ENCODE measurements around the gene PCGF3.
"Not testable (repeated sequence)": the region's sequence is repeated elsewhere in the genome, so short reads cannot be mapped to it uniquely, and the experiment has no call there.

The PCGF3 gene

DNA sequence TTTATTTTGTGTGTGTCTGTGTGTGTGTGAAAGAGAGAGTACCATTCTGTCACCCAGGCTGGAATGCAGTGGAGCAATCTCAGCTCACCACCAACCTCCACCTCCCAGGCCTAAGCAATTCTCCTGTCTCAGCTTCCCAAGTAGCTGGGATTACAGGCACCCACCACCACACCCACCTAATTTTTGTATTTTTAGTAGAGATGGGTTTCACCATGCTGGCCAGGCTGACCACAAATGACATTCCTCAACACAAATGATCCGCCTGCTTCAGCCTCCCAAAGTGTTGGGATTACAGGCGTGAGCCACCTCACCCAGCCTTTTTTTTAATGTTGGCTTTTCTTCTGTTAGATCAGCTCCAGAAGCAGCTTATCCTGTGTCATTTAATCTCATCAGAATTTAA is 69.9 kb downstream of the PCGF3 start:
- Histone ChIP-seq H3K36me3 (ENCODE audit: control insufficient read depth in 1 of 2, insufficient read depth in 2 of 2, low read depth in 1 of 2, low read length in 2 of 2) (peaks cover 66 to 76% of the 10 kb centered on the region in 2 experiments), H3K4me1 (ENCODE audit: control insufficient read depth, insufficient read depth, low read depth, low read length) (peaks cover 34% of the 10 kb centered on the region)
- not testable (repeated sequence) for DNase-seq; H2BK12ac ChIP-seq (ENCODE audit: low read length in 2 of 2); H2AFZ ChIP-seq (ENCODE audit: low read depth, low read length); H4K91ac ChIP-seq (ENCODE audit: low read length); H4K8ac ChIP-seq (ENCODE audit: low read length); H3K4me3 ChIP-seq (ENCODE audit: insufficient read depth in 1 of 2, low read depth in 1 of 2, low read length in 2 of 2); H3K18ac ChIP-seq (ENCODE audit: low read depth in 1 of 2, low read length in 2 of 2); H2BK5ac ChIP-seq (ENCODE audit: low read depth, low read length, poor library complexity, severe bottlenecking); H3K4ac ChIP-seq (ENCODE audit: low read depth in 1 of 2, low read length in 2 of 2); H3K4me2 ChIP-seq (ENCODE audit: low read length, poor library complexity, severe bottlenecking); H3K27me3 ChIP-seq (ENCODE audit: control insufficient read depth in 1 of 2, insufficient read depth in 1 of 2, low read length in 2 of 2); H3K9ac ChIP-seq (ENCODE audit: low read length); H3K79me1 ChIP-seq (replicated peaks; ENCODE audit: low read length, poor library complexity, severe bottlenecking); H3K9me3 ChIP-seq (ENCODE audit: control insufficient read depth, low read length); H3K27ac ChIP-seq (ENCODE audit: low read length, poor library complexity, severe bottlenecking); H2BK15ac ChIP-seq (ENCODE audit: low read depth, poor library complexity, severe bottlenecking); H2AK5ac ChIP-seq (ENCODE audit: low read length, severe bottlenecking); H2BK120ac ChIP-seq (ENCODE audit: low read depth, low read length); H3K23ac ChIP-seq (ENCODE audit: low read length in 2 of 2); H3K14ac ChIP-seq (ENCODE audit: low read length in 2 of 2)
- 100% methylated on average over 2 of the region's 2 CpGs for WGBS

DNA sequence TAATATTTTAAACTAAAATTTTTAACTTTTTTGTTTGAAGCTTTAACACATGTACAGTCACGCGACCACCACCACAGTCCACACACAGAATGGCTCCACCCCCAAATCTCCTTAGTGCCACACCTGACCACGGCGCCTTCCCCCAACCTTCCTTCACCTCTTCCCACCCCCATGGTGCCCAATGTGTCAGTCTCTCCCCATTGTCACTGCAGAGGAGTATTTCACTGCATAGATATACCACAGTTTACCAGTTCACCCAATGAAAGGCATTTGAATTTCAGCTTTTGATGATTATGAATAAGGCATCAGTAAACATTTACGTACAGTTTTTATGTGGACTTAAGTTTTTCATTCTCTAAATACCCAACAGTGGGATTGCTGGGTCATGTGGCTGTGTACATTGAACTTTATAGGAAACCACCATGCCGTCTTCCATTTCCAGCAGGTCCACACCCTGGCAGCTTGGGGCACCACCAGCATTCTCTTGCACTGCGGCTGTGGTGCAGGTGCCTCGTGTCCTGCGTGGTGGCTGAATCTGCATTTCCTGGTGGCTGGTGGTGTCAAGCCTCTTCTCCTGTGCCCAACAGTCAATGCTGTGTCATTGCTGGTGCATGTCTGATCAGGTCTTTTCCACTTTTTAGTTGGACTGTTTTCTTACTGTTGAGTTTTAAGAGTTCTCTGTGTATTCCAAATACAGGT is 71.3 kb downstream of the PCGF3 start:
- Histone ChIP-seq H3K4me1 (ENCODE audit: control insufficient read depth, insufficient read depth, low read depth, low read length) (peaks cover 33% of the 10 kb centered on the region), H4K91ac (ENCODE audit: low read length) (no peak overlapping the region), H2BK120ac (ENCODE audit: low read depth, low read length) (no peak overlapping the region), H3K36me3 (ENCODE audit: control insufficient read depth in 1 of 2, insufficient read depth in 2 of 2, low read depth in 1 of 2, low read length in 2 of 2) (peaks cover 56 to 66% of the 10 kb centered on the region in 2 experiments), H3K4ac (ENCODE audit: low read depth in 1 of 2, low read length in 2 of 2) (no peak overlapping the region), H3K27ac (ENCODE audit: low read length, poor library complexity, severe bottlenecking) (no peak overlapping the region), H3K4me2 (ENCODE audit: low read length, poor library complexity, severe bottlenecking) (no peak overlapping the region), H2BK5ac (ENCODE audit: low read depth, low read length, poor library complexity, severe bottlenecking) (no peak overlapping the region), H2BK15ac (ENCODE audit: low read depth, poor library complexity, severe bottlenecking) (no peak overlapping the region), H3K9ac (ENCODE audit: low read length) (no peak overlapping the region), H2AFZ (ENCODE audit: low read depth, low read length) (no peak overlapping the region), H2BK12ac (ENCODE audit: low read length in 2 of 2) (no peak overlapping the region), H2AK5ac (ENCODE audit: low read length, severe bottlenecking) (no peak overlapping the region), H3K9me3 (ENCODE audit: control insufficient read depth, low read length) (no peaks in the 10 kb centered on the region), H3K23ac (ENCODE audit: low read length in 2 of 2) (no peak overlapping the region), H3K79me1 (replicated peaks; ENCODE audit: low read length, poor library complexity, severe bottlenecking) (peaks cover 2% of the 10 kb centered on the region), H3K4me3 (ENCODE audit: insufficient read depth in 1 of 2, low read depth in 1 of 2, low read length in 2 of 2) (no peak overlapping the region), H4K8ac (ENCODE audit: low read length) (peak overlapping the region; percentile 0), H3K14ac (ENCODE audit: low read length in 2 of 2) (no peak overlapping the region), H3K18ac (ENCODE audit: low read depth in 1 of 2, low read length in 2 of 2) (no peak overlapping the region), H3K27me3 (ENCODE audit: control insufficient read depth in 1 of 2, insufficient read depth in 1 of 2, low read length in 2 of 2) (no peaks in the 10 kb centered on the region)
- DNase-seq: no peak
- WGBS: 98% methylated on average over 9 of the region's 9 CpGs

DNA sequence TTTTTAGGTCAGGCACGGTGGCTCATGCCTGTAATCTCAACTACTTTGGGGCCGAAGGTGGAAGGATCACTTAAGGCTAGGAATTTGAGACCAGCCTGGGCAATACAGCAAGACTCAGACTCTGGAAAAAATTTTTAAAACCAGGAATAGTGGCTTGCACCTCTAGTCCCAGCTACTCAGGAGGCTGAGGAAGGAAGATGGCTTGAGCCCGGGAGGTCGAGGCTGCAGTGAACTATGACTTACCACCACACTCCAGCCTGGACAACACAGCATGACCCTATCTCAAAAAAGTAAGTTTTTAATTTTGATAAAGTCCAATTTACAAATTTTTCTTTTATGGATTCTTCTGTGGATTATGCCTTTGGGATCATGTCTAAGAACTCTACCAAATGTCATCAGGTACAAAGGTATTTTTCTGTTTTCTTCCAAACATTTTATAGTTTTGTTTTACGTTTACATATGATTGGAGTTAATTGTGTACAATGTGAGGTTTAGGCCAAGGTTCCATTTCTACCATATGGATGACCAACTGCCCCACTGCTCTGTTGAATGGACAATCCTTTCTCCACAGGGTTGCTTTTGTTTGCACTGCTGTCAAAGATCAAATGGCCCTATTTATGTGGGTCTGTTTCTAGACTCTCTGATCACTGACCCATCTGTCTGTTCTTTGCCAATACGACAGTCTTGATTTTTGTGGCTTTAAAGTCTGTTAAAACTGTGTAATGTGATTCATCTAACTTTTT is 72.1 kb downstream of the PCGF3 start:
- no peak overlapping the region for H3K4me3 ChIP-seq (ENCODE audit: insufficient read depth in 1 of 2, low read depth in 1 of 2, low read length in 2 of 2)
- H3K14ac ChIP-seq (ENCODE audit: low read length in 2 of 2): no peak overlapping the region
- H2BK5ac ChIP-seq (ENCODE audit: low read depth, low read length, poor library complexity, severe bottlenecking): no peak overlapping the region
- H3K79me1 ChIP-seq (replicated peaks; ENCODE audit: low read length, poor library complexity, severe bottlenecking): peaks cover 2% of the 10 kb centered on the region
- no peak overlapping the region for H3K4ac ChIP-seq (ENCODE audit: low read depth in 1 of 2, low read length in 2 of 2)
- H2AFZ ChIP-seq (ENCODE audit: low read depth, low read length): no peak overlapping the region
- no peak overlapping the region for H4K91ac ChIP-seq (ENCODE audit: low read length)
- no peak for DNase-seq
- H3K4me2 ChIP-seq (ENCODE audit: low read length, poor library complexity, severe bottlenecking): no peak overlapping the region
- peaks cover 37% of the 10 kb centered on the region for H3K4me1 ChIP-seq (ENCODE audit: control insufficient read depth, insufficient read depth, low read depth, low read length)
- no peak overlapping the region for H2AK5ac ChIP-seq (ENCODE audit: low read length, severe bottlenecking)
- H3K27ac ChIP-seq (ENCODE audit: low read length, poor library complexity, severe bottlenecking): no peak overlapping the region
- 90% methylated on average over 3 of the region's 6 CpGs for WGBS
- no peaks in the 10 kb centered on the region for H3K27me3 ChIP-seq (ENCODE audit: control insufficient read depth in 1 of 2, insufficient read depth in 1 of 2, low read length in 2 of 2)
- H2BK120ac ChIP-seq (ENCODE audit: low read depth, low read length): no peak overlapping the region
- H4K8ac ChIP-seq (ENCODE audit: low read length): no peak overlapping the region
- H3K18ac ChIP-seq (ENCODE audit: low read depth in 1 of 2, low read length in 2 of 2): no peak overlapping the region
- H3K36me3 ChIP-seq (ENCODE audit: control insufficient read depth in 1 of 2, insufficient read depth in 2 of 2, low read depth in 1 of 2, low read length in 2 of 2): peaks cover 51 to 65% of the 10 kb centered on the region in 2 experiments
- no peaks in the 10 kb centered on the region for H3K9me3 ChIP-seq (ENCODE audit: control insufficient read depth, low read length)
- H2BK12ac ChIP-seq (ENCODE audit: low read length in 2 of 2): no peak overlapping the region
- H3K9ac ChIP-seq (ENCODE audit: low read length): no peak overlapping the region
- H2BK15ac ChIP-seq (ENCODE audit: low read depth, poor library complexity, severe bottlenecking): no peak overlapping the region
- H3K23ac ChIP-seq (ENCODE audit: low read length in 2 of 2): no peak overlapping the region

DNA sequence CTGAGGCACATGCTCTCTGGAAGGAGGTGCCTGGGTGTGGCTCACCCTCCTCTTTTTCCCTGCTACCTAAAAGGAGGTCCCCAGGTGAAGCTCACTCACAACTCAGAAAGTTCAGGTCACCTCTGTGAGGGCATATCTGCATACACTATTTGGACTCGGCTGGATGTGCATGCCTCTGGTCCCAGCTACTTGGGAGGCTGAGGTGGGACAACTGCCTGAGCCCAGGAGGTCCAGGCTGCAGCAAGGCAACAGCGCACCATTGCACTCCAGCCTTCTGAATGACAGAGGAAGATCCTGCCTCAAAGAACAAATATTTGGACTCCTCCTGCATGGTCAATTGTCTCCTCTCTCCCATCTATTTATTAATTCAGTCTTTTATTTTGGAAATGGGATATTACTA is 73.9 kb downstream of the PCGF3 start:
- H2BK12ac ChIP-seq (ENCODE audit: low read length in 2 of 2): no peak overlapping the region
- H2AK5ac ChIP-seq (ENCODE audit: low read length, severe bottlenecking): no peak overlapping the region
- H3K23ac ChIP-seq (ENCODE audit: low read length in 2 of 2): no peak overlapping the region
- no peak overlapping the region for H3K4me3 ChIP-seq (ENCODE audit: insufficient read depth in 1 of 2, low read depth in 1 of 2, low read length in 2 of 2)
- no peak overlapping the region for H4K91ac ChIP-seq (ENCODE audit: low read length)
- H3K9ac ChIP-seq (ENCODE audit: low read length): no peak overlapping the region
- H2AFZ ChIP-seq (ENCODE audit: low read depth, low read length): no peak overlapping the region
- H3K4me2 ChIP-seq (ENCODE audit: low read length, poor library complexity, severe bottlenecking): no peak overlapping the region
- peaks cover under 1 to 3% of the 10 kb centered on the region in 2 experiments for H3K27me3 ChIP-seq (ENCODE audit: control insufficient read depth in 1 of 2, insufficient read depth in 1 of 2, low read length in 2 of 2)
- H3K14ac ChIP-seq (ENCODE audit: low read length in 2 of 2): no peak overlapping the region
- no peak for DNase-seq
- peaks cover 26% of the 10 kb centered on the region for H3K4me1 ChIP-seq (ENCODE audit: control insufficient read depth, insufficient read depth, low read depth, low read length)
- H2BK120ac ChIP-seq (ENCODE audit: low read depth, low read length): no peak overlapping the region
- H3K27ac ChIP-seq (ENCODE audit: low read length, poor library complexity, severe bottlenecking): no peak overlapping the region
- H3K36me3 ChIP-seq (ENCODE audit: control insufficient read depth in 1 of 2, insufficient read depth in 2 of 2, low read depth in 1 of 2, low read length in 2 of 2): peaks cover 33 to 55% of the 10 kb centered on the region in 2 experiments
- WGBS: 96% methylated on average over 2 of the region's 2 CpGs
- no peak overlapping the region for H2BK5ac ChIP-seq (ENCODE audit: low read depth, low read length, poor library complexity, severe bottlenecking)
- peak overlapping the region in 1 of 2 experiments; percentile 33 for H3K4ac ChIP-seq (ENCODE audit: low read depth in 1 of 2, low read length in 2 of 2)
- H2BK15ac ChIP-seq (ENCODE audit: low read depth, poor library complexity, severe bottlenecking): no peak overlapping the region
- H4K8ac ChIP-seq (ENCODE audit: low read length): no peak overlapping the region
- peaks cover 2% of the 10 kb centered on the region for H3K79me1 ChIP-seq (replicated peaks; ENCODE audit: low read length, poor library complexity, severe bottlenecking)
- H3K18ac ChIP-seq (ENCODE audit: low read depth in 1 of 2, low read length in 2 of 2): no peak overlapping the region
- no peaks in the 10 kb centered on the region for H3K9me3 ChIP-seq (ENCODE audit: control insufficient read depth, low read length)

All from mesenchymal stem cell (in vitro differentiated cells and primary cell).